Renal cortex interstitium (tissue), 3 donors: ENCODE results near the gene OIT3. TPM values are rescaled to one million over a fixed set of nuclear protein-coding genes. Genes with fewer than 3 reads are reported as not detected.

Source experiments
- polyA plus RNA-seq, 3 donors: library from polyadenylated mRNA; unstranded; fragments of 120-200 nt; gene quantifications; one replicate each; pipeline ENCODE4 v1.2.1, GENCODE V29; 2013; ENCODE audit not compliant: insufficient read length in 3 of 3

Gene OIT3
- polyA plus RNA-seq, 3 donors = 2.8 to 4.5 (median 4.4) TPM

Other genes with a start within 250 kb of the OIT3 start
- 10 to 100 TPM; 41.0 to 51.6 (median 44.1) TPM for gene MCU, start 201.6 kb upstream of the OIT3 start, polyA plus RNA-seq
- 10 to 100 TPM in 2 of 3 donors, 1 to 10 TPM in 1; 8.8 to 11.5 (median 10.2) TPM for gene PLA2G12B, start 61.1 kb downstream of the OIT3 start, polyA plus RNA-seq
- 100 to 1,000 TPM in 1 of 3 donors, 10 to 100 TPM in 2; 79.8 to 113 (median 98.8) TPM for gene P4HA1, start 203.1 kb downstream of the OIT3 start, polyA plus RNA-seq
- 1 to 10 TPM; 4.8 to 7.2 (median 5.1) TPM for gene NUDT13, start 216.7 kb downstream of the OIT3 start, polyA plus RNA-seq